Suprapubic skin (tissue), 4 donors: ENCODE measurements around the gene C16orf92. TPM values are rescaled to one million over a fixed set of nuclear protein-coding genes. Genes with fewer than 3 reads are reported as not detected.

Experiments used
- DNase-seq, 2 donors: peaks; one replicate each; pipeline ENCODE4 v3.0.0-alpha.2; 2019; ENCODE audit warnings: low spot score in 2 of 2
- H3K27ac ChIP-seq: fragments of 200-600 bp; sonication (generic); one replicate; pipeline ENCODE4 v1.5.1; 2019
- H3K27me3 ChIP-seq: fragments of 200-600 bp; sonication (generic); one replicate; pipeline ENCODE4 v1.5.1; 2019
- H3K36me3 ChIP-seq: fragments of 200-600 bp; sonication (generic); one replicate; pipeline ENCODE4 v1.5.1; 2019
- H3K4me1 ChIP-seq: fragments of 200-600 bp; sonication (generic); one replicate; pipeline ENCODE4 v1.5.1; 2019
- H3K4me3 ChIP-seq: fragments of 200-600 bp; sonication (generic); one replicate; pipeline ENCODE4 v1.5.1; 2019; ENCODE audit warnings: mild to moderate bottlenecking
- H3K9me3 ChIP-seq: fragments of 200-600 bp; sonication (generic); one replicate; pipeline ENCODE4 v1.5.1; 2019
- CTCF ChIP-seq, 2 donors: fragments of 200-600 bp in 1 of 2; fragments of 450-650 bp in 1 of 2; sonication (generic) in 1 of 2; IDR thresholded peaks; one replicate each; pipeline ENCODE4 v1.5.1; 2016 to 2019; ENCODE audit warnings: antibody characterized with exemption in 2 of 2, mild to moderate bottlenecking in 1 of 2, moderate library complexity in 1 of 2
- EP300 ChIP-seq: sonication (generic); formaldehyde crosslinking; IDR thresholded peaks from one replicate; pipeline ENCODE4 v1.6.1; 2017; ENCODE audit warnings: antibody characterized with exemption
- POLR2A ChIP-seq, 2 donors: fragments of 450-650 bp; IDR thresholded peaks; one replicate each; pipeline ENCODE4 v1.6.1; 2017; ENCODE audit warnings: antibody characterized with exemption in 2 of 2, mild to moderate bottlenecking in 2 of 2, moderate library complexity in 2 of 2
- POLR2AphosphoS5 ChIP-seq, 3 donors: sonication (generic); formaldehyde crosslinking; IDR thresholded peaks; one replicate each; pipeline ENCODE4 v1.6.1; 2017; ENCODE audit warnings: antibody characterized with exemption in 3 of 3
- WGBS: methylation state at CpG from one replicate; pipeline ENCODE4 v1.1.5; 2018; 5-methylcytosine and 5-hydroxymethylcytosine counted together
- total RNA-seq, 4 donors: library from RNA; depleted of rRNA; stranded (reverse); fragments of >200 nt; gene quantifications; one replicate each; pipeline ENCODE4 v1.1.0, GENCODE V29; 2016

Gene C16orf92
- total RNA-seq, 4 donors from 2014 or later, result not detected

DNA sequence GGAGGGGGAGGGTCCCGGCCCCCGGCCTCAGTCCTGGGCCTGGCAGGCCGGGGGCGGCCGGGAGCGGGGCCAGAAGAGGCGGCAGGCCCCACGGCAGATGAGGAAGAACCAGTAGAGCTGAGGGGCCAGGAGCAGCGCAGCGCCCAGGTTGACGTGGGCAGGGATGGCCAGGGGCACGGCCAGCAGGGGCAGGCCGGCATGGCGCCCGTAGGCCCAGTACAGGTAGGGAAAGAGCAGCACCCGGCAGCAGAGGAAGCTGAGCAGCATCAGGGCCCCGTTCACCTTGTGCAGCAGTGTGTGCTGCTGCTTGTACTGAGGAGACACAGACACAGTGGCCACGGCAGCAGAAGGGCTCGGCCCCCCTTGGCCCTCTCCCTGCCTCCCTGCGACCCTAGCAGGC is 2.2 kb downstream of the C16orf92 start:
- H3K9me3 ChIP-seq, result no peaks in the 10 kb centered on the region
- WGBS, result 74% methylated on average over 18 of the region's 20 CpGs
- peaks cover 10% of the 10 kb centered on the region for H3K4me1 ChIP-seq
- H3K27me3 ChIP-seq, result peaks cover 53% of the 10 kb centered on the region
- H3K27ac ChIP-seq, result no peak overlapping the region
- no peak for TF ChIP-seq CTCF (IDR thresholded peaks at IDR 0.05)
- no peak for TF ChIP-seq POLR2A (IDR thresholded peaks at IDR 0.05)
- TF ChIP-seq EP300, result no peak
- no peak for TF ChIP-seq POLR2AphosphoS5 (IDR thresholded peaks at IDR 0.05)
- DNase-seq, result no peak
- no peaks in the 10 kb centered on the region for H3K36me3 ChIP-seq
- H3K4me3 ChIP-seq, result no peak overlapping the region

GRCh38 chr16:30025574-30025973 is 2.6 kb downstream of the C16orf92 start:
- Histone ChIP-seq H3K4me3 (no peak overlapping the region), H3K27ac (no peak overlapping the region), H3K36me3 (no peaks in the 10 kb centered on the region), H3K9me3 (no peaks in the 10 kb centered on the region), H3K27me3 (peaks cover 57% of the 10 kb centered on the region), H3K4me1 (peaks cover 11% of the 10 kb centered on the region)
- no peak for DNase-seq
- TF ChIP-seq POLR2AphosphoS5 (IDR thresholded peaks at IDR 0.05) (no peak), CTCF (IDR thresholded peaks at IDR 0.05) (no peak), EP300 (no peak), POLR2A (IDR thresholded peaks at IDR 0.05) (no peak)
- 63% methylated on average over 3 of the region's 7 CpGs for WGBS

DNA sequence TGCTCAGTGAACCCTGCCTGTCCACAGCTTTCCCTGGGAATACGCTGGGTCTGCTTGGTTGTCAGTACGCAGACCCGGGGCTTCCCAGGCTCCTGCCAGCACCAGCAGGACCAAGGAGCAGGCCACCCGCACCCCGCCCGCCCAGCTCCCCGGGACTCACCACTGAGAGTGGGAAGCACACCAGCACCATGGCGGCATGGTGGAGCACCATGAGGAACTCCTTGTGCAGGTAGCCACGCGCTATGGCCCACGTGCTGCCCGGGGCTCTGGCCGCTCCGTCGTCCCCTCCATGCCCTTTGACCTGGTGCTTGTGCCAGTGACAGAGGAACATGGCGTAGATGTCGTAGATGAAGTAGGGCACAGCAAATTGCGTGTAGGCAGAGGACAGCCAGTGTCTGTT is 3.5 kb downstream of the C16orf92 start:
- no peak for DNase-seq
- Histone ChIP-seq H3K27ac (no peak overlapping the region), H3K4me3 (no peak overlapping the region), H3K4me1 (peaks cover 13% of the 10 kb centered on the region), H3K36me3 (no peaks in the 10 kb centered on the region), H3K9me3 (no peaks in the 10 kb centered on the region), H3K27me3 (peaks cover 66% of the 10 kb centered on the region)
- 90% methylated on average over 10 of the region's 18 CpGs for WGBS
- TF ChIP-seq CTCF (IDR thresholded peaks at IDR 0.05), result no peak
- TF ChIP-seq POLR2A (IDR thresholded peaks at IDR 0.05), result no peak
- TF ChIP-seq EP300, result no peak
- TF ChIP-seq POLR2AphosphoS5 (IDR thresholded peaks at IDR 0.05), result no peak

DNA sequence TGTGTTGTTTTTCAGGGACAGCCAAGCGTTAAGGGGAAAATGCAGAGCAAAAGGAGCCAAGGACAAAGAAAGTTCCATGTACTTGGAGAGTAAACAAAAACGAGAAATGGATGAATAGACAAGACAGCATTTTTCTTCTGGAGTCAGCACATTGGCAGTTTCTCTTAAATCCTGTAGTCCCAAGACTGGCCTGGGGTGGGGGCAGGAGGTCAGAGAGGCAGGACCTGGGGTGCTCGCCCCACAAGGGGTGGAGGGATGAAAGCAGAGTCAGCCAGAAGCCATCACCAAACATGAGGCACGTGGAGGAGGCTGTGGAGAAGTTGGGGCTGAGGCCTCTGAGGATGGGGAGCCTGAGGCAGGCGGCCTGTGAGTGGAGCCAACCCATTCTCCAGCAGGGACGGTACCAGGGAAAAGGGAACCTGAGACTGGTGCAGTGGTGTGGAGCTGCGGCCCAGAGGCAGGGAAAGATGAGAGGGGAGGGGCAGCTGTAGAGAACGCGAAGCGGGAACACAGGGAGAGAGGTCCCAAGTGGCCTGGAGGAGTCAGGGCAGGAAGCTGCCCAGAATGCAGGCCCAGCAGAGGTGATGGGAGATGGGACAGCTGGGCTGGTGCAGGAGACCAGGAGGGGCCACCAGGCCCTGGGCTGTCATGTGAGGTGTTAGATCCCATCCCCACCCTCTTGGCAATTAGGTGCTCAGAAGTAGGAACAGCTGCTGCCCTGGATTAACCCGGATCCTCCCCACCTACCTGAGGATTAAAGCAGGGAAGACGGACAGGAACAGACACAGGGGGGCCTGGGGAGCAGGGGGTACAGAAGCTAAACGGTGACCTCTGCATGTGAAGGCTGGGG is 4.8 kb downstream of the C16orf92 start:
- no peak for DNase-seq
- H3K27me3 ChIP-seq, result peaks cover 77% of the 10 kb centered on the region
- no peak for TF ChIP-seq POLR2AphosphoS5 (IDR thresholded peaks at IDR 0.05)
- TF ChIP-seq POLR2A (IDR thresholded peaks at IDR 0.05), result no peak
- no peak for TF ChIP-seq EP300
- TF ChIP-seq CTCF (IDR thresholded peaks at IDR 0.05), result no peak
- peaks cover 8% of the 10 kb centered on the region for H3K4me1 ChIP-seq
- no peak overlapping the region for H3K4me3 ChIP-seq
- no peaks in the 10 kb centered on the region for H3K9me3 ChIP-seq
- 40% methylated on average over 12 of the region's 13 CpGs for WGBS
- no peaks in the 10 kb centered on the region for H3K36me3 ChIP-seq
- H3K27ac ChIP-seq, result no peak overlapping the region

- DNase-seq, result no peak
- no peak overlapping the region for H3K27ac ChIP-seq
- 20% methylated on average over 10 of the region's 18 CpGs for WGBS
- H3K27me3 ChIP-seq, result peaks cover 85% of the 10 kb centered on the region
- H3K4me3 ChIP-seq, result no peak overlapping the region
- TF ChIP-seq CTCF (IDR thresholded peaks at IDR 0.05) (no peak), POLR2A (IDR thresholded peaks at IDR 0.05) (no peak), POLR2AphosphoS5 (IDR thresholded peaks at IDR 0.05) (no peak), EP300 (no peak)
- H3K9me3 ChIP-seq, result no peaks in the 10 kb centered on the region
- no peaks in the 10 kb centered on the region for H3K36me3 ChIP-seq
- peaks cover 8% of the 10 kb centered on the region for H3K4me1 ChIP-seq
These were observed 5.6 kb downstream of the C16orf92 start for GRCh38 chr16:30028438-30029076.
